ENCODE measurements around the gene SIAH3.

Gene SIAH3

DNA sequence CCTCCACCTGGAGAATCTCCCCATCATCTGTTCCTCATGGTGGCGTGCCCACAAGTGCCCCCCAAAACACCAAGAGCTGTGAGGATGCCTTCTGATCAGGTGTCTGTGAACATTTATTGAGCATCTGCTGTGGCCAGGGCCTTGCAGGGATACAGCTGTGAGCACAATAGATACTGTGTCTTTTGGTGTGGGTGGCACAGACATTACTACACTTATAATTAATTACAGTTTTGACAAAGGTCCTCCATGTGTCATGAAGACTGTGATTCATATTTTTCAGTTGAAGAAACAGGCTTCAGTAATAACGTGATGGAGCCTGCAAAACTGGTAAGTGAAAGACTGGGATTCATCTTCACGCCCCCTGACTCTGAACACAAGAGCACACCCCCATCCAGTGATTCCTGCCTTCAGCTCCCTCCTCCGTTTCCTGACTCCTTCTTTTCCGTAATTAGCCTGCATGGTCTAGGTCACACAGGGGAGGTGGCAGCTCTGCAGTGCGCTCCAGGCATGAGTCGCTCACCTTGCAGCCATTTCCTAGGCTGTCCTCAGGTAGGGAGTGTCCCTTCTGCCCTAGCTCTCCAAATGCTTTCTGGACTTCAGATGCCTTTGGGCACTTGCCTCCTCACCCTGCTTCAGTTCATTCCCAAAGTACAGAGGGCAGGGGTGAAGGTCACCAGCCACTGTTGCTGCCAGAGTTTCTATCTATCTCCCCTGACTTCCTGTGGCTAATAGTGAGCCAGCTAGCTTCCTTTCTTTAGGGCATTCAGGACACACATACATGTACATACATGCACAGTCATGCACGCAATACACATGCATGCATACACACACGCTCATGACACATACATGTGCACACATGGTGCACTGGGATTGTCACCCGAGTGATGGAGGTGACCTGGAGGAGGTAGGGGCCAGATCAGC is 66.5 kb downstream of the SIAH3 start:
- no peak for TF ChIP-seq PPARA (CRISPR knock-in tag; IDR thresholded peaks at IDR 0.05; ENCODE audit: borderline replicate concordance)
- ATAC-seq = no peak

- TF ChIP-seq, protein P1, sequence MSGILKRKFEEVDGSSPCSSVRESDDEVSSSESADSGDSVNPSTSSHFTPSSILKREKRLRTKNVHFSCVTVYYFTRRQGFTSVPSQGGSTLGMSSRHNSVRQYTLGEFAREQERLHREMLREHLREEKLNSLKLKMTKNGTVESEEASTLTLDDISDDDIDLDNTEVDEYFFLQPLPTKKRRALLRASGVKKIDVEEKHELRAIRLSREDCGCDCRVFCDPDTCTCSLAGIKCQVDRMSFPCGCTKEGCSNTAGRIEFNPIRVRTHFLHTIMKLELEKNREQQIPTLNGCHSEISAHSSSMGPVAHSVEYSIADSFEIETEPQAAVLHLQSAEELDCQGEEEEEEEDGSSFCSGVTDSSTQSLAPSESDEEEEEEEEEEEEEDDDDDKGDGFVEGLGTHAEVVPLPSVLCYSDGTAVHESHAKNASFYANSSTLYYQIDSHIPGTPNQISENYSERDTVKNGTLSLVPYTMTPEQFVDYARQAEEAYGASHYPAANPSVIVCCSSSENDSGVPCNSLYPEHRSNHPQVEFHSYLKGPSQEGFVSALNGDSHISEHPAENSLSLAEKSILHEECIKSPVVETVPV (CRISPR knock-in tag; IDR thresholded peaks at IDR 0.05) = no peak
- TF ChIP-seq TCF4 (CRISPR knock-in tag; IDR thresholded peaks at IDR 0.05; ENCODE audit: borderline replicate concordance) (no peak), ZNF565 (CRISPR knock-in tag; conservative IDR thresholded peaks at IDR 0.05; ENCODE audit: low read depth) (no peak), ARNTL (CRISPR knock-in tag; IDR thresholded peaks at IDR 0.05; ENCODE audit: borderline replicate concordance, low read depth) (no peak), BACH2 (CRISPR knock-in tag; IDR thresholded peaks at IDR 0.05; ENCODE audit: borderline replicate concordance) (no peak), ZFP3 (CRISPR knock-in tag; IDR thresholded peaks at IDR 0.05) (no peak), ZC3H10 (CRISPR knock-in tag; IDR thresholded peaks at IDR 0.05) (no peak), ISL1 (CRISPR knock-in tag; IDR thresholded peaks at IDR 0.05) (no peak), ZFP30 (CRISPR knock-in tag; IDR thresholded peaks at IDR 0.05) (no peak), CREB5 (CRISPR knock-in tag; IDR thresholded peaks at IDR 0.05; ENCODE audit: low read depth) (no peak), ESRRG (CRISPR knock-in tag; IDR thresholded peaks at IDR 0.05) (no peak), SNAI2 (CRISPR knock-in tag; IDR thresholded peaks at IDR 0.05) (no peak), PPARA (CRISPR knock-in tag; IDR thresholded peaks at IDR 0.05; ENCODE audit: borderline replicate concordance) (no peak), RARB (CRISPR knock-in tag; IDR thresholded peaks at IDR 0.05) (no peak)
- TF ChIP-seq, protein P2, sequence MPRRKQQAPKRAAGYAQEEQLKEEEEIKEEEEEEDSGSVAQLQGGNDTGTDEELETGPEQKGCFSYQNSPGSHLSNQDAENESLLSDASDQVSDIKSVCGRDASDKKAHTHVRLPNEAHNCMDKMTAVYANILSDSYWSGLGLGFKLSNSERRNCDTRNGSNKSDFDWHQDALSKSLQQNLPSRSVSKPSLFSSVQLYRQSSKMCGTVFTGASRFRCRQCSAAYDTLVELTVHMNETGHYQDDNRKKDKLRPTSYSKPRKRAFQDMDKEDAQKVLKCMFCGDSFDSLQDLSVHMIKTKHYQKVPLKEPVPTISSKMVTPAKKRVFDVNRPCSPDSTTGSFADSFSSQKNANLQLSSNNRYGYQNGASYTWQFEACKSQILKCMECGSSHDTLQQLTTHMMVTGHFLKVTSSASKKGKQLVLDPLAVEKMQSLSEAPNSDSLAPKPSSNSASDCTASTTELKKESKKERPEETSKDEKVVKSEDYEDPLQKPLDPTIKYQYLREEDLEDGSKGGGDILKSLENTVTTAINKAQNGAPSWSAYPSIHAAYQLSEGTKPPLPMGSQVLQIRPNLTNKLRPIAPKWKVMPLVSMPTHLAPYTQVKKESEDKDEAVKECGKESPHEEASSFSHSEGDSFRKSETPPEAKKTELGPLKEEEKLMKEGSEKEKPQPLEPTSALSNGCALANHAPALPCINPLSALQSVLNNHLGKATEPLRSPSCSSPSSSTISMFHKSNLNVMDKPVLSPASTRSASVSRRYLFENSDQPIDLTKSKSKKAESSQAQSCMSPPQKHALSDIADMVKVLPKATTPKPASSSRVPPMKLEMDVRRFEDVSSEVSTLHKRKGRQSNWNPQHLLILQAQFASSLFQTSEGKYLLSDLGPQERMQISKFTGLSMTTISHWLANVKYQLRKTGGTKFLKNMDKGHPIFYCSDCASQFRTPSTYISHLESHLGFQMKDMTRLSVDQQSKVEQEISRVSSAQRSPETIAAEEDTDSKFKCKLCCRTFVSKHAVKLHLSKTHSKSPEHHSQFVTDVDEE (CRISPR knock-in tag; IDR thresholded peaks at IDR 0.05) = no peak
- ATAC-seq = no peak
Measured at GRCh38 chr13:45783346-45784043, 68.1 kb downstream of the SIAH3 start.

DNA sequence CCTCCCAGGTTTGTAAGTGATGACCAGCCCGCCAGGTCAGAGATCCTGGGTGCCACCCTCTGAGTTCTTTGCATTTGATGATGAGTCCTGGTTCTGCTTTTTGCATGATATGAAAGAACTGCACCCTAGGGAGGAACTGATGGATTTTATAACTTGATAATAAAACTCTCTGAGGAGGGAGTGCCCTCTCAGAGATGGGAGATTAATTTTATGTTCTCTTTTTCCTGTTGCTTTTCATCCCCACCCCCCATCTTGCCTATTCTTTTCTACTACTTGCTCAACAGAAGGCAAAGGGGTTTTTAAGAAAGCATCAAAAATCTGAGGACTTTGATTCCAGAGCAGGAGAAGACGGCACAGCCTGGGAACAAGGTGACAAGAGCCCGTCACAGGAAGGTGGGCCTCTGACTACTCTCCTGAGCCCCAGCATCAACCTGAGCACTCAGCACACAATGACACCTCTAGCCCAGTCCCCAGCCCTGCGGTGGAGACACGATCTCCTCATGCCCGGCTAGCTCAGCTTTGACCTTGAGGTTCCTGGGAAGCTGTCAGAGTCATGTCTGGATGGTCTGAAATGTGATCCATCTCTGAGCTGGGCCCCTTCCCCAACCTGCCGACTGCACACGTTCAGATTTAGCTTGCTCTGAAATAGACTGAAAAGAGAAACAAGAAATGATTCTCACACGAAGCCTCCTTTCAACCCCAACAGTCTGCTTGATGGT is 69.1 kb downstream of the SIAH3 start:
- TF ChIP-seq TOX (CRISPR knock-in tag; IDR thresholded peaks at IDR 0.05; ENCODE audit: borderline replicate concordance) (no peak), ZNF8 (CRISPR knock-in tag; IDR thresholded peaks at IDR 0.05) (no peak), ZFP3 (CRISPR knock-in tag; IDR thresholded peaks at IDR 0.05) (no peak)
- no peak for ATAC-seq

DNA sequence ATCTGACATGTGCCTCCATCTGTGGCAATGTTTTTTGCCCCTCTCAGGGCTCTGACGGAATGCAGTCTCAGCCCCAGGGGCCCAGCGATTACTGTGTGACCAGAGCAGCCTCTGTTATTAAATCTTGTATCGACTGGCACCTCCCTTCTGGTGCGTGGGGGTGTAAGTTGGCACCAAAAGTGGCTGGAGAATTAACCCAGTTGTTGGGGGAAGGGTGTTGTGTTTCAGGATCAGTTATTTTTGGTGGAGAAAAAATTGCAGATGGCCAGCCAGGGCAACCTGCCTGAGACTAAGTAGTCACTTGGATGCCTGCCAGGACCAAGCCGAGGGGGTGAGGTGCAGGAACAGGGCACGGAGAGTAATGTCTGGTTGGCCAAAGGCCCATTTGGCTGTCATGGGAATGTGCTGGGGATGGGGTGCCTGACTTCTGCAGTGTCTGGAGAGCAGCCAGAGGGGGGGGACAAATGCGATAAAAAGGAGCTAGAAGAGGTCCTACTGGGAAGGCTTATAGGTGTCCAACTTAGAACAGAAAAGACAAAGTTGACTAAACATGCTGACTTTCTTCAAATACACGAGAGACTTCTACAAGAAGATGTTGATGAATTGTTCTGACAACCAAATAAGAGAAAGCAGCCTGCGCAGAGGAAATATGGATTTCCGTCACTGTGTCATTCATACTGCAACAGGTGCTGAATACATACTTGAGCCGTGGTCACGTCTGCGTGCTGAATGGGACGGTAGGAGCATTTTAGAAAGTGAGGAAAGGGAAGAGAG is 69.8 kb downstream of the SIAH3 start:
- ATAC-seq = peak; percentile 86
- TF ChIP-seq, protein P2 (CRISPR knock-in tag; IDR thresholded peaks at IDR 0.05) = peak; percentile 78; the same call in 1 of the 2 replicates
- TF ChIP-seq ARNTL (CRISPR knock-in tag; IDR thresholded peaks at IDR 0.05; ENCODE audit: borderline replicate concordance, low read depth) (no peak), PPARA (CRISPR knock-in tag; IDR thresholded peaks at IDR 0.05; ENCODE audit: borderline replicate concordance) (no peak), BACH2 (CRISPR knock-in tag; IDR thresholded peaks at IDR 0.05; ENCODE audit: borderline replicate concordance) (no peak), ISL1 (CRISPR knock-in tag; IDR thresholded peaks at IDR 0.05) (peak; percentile 96), ZNF8 (CRISPR knock-in tag; IDR thresholded peaks at IDR 0.05) (no peak), ZNF565 (CRISPR knock-in tag; conservative IDR thresholded peaks at IDR 0.05; ENCODE audit: low read depth) (no peak), GLIS3 (CRISPR knock-in tag; IDR thresholded peaks at IDR 0.05) (0 out of 2 replicates have a peak, but pooled peaks have one; percentile 77)
- TF ChIP-seq, protein P3, sequence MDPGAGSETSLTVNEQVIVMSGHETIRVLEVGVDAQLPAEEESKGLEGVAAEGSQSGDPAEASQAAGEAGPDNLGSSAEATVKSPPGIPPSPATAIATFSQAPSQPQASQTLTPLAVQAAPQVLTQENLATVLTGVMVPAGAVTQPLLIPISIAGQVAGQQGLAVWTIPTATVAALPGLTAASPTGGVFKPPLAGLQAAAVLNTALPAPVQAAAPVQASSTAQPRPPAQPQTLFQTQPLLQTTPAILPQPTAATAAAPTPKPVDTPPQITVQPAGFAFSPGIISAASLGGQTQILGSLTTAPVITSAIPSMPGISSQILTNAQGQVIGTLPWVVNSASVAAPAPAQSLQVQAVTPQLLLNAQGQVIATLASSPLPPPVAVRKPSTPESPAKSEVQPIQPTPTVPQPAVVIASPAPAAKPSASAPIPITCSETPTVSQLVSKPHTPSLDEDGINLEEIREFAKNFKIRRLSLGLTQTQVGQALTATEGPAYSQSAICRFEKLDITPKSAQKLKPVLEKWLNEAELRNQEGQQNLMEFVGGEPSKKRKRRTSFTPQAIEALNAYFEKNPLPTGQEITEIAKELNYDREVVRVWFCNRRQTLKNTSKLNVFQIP (CRISPR knock-in tag; IDR thresholded peaks at IDR 0.05; ENCODE audit: borderline replicate concordance, low read depth) = no peak
- TF ChIP-seq, protein P1 (CRISPR knock-in tag; IDR thresholded peaks at IDR 0.05) = no peak
